Measurements from ENCODE around the gene PDIA2. TPM values are rescaled to one million over a fixed set of nuclear protein-coding genes. Genes with fewer than 3 reads are reported as not detected.

The PDIA2 gene, protein sequence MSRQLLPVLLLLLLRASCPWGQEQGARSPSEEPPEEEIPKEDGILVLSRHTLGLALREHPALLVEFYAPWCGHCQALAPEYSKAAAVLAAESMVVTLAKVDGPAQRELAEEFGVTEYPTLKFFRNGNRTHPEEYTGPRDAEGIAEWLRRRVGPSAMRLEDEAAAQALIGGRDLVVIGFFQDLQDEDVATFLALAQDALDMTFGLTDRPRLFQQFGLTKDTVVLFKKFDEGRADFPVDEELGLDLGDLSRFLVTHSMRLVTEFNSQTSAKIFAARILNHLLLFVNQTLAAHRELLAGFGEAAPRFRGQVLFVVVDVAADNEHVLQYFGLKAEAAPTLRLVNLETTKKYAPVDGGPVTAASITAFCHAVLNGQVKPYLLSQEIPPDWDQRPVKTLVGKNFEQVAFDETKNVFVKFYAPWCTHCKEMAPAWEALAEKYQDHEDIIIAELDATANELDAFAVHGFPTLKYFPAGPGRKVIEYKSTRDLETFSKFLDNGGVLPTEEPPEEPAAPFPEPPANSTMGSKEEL
- total RNA-seq = 100 to 1,000 TPM in 1 of 5 donors, 10 to 100 TPM in 3, not detected in 1; 32.3 to 118 (median 65.1) TPM
- polyA plus RNA-seq = 100 to 1,000 TPM; 142 to 932 (median 584) TPM
- long read RNA-seq, donor 1, partial matches to known transcripts = 0 of 1 reads
- long read RNA-seq, donor 1, other reads (novel, unspliced or antisense) = 0 of 1 reads
- long read RNA-seq, donor 2 = 0 reads
- long read RNA-seq, donor 3, partial matches to known transcripts = 0 of 1 reads
- long read RNA-seq, donor 3, other reads (novel, unspliced or antisense) = 0 of 1 reads
- long read RNA-seq, donor 4 = 0 reads
- long read RNA-seq, donor 5 = 0 reads
- long read RNA-seq, donor 6, partial matches to known transcripts = 0 of 2 reads
- long read RNA-seq, donor 6, other reads (novel, unspliced or antisense) = 0 of 2 reads
- long read RNA-seq, donor 7 = 0 reads
- long read RNA-seq, donor 8 = 0 reads
- long read RNA-seq, donor 9, partial matches to known transcripts = 5 of 6 reads
- long read RNA-seq, donor 9, other reads (novel, unspliced or antisense) = 0 of 6 reads
- long read RNA-seq, donor 10 = 0 reads

DNA sequence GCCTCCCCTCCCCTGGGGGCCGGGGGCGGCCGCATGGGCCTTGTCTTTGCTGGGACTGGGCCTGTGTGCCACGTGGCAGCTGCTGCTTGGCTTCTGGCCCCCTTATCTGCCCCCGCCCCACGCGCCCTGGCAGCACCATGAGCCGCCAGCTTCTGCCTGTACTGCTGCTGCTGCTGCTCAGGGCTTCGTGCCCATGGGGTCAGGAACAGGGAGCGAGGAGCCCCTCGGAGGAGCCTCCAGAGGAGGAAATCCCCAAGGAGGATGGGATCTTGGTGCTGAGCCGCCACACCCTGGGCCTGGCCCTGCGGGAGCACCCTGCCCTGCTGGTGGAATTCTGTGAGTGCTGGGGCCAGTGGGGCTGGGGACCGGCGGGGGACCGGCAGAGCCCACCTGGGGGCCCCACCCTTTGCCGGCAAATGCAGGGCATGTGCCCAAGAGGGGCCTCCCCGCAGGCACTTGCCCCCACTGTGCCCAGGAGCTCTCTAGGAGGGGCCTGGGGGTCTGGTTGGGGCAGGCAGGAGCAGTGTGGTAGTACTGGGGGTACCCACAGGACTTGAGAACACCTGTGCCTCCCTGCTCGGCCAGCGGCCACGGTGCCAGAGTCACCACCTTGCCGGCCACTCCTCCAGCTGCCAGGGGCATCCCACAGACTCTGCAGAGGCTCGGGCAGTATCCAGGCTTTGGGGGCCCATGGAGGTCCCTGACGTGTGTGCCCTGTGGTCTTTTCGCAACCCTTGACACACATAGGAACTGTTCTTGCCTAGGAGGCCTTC lies at the start of gene PDIA2:
Gene PDIA2, plus strand, starts transcription at position 132 of the 773 bp plus-strand sequence. Its CDS starts 6 bp downstream, at position 138.
- no peaks in the 10 kb centered on the region for H3K9me3 ChIP-seq
- intact Hi-C loops (cut with DNase I; ENCODE audit: low total_unique reads) = no loop called here
- TF ChIP-seq, protein P1, sequence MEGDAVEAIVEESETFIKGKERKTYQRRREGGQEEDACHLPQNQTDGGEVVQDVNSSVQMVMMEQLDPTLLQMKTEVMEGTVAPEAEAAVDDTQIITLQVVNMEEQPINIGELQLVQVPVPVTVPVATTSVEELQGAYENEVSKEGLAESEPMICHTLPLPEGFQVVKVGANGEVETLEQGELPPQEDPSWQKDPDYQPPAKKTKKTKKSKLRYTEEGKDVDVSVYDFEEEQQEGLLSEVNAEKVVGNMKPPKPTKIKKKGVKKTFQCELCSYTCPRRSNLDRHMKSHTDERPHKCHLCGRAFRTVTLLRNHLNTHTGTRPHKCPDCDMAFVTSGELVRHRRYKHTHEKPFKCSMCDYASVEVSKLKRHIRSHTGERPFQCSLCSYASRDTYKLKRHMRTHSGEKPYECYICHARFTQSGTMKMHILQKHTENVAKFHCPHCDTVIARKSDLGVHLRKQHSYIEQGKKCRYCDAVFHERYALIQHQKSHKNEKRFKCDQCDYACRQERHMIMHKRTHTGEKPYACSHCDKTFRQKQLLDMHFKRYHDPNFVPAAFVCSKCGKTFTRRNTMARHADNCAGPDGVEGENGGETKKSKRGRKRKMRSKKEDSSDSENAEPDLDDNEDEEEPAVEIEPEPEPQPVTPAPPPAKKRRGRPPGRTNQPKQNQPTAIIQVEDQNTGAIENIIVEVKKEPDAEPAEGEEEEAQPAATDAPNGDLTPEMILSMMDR (IDR thresholded peaks at IDR 0.05) = no peak
- TF ChIP-seq POLR2A (IDR thresholded peaks at IDR 0.05) (peak in 1 of 4 donors; percentile 15), POLR2AphosphoS5 (IDR thresholded peaks at IDR 0.05) (peak in 2 of 3 donors; percentile 49 to 51)
- H3K27ac ChIP-seq = peak within 1 kb of the TSS; percentile 34 to 68 (median 59)
- DNase-seq = peak in 1 of 2 donors; percentile 81
- peak within 1 kb of the TSS; percentile 19 to 36 (median 30) for H3K4me3 ChIP-seq
- H3K4me1 ChIP-seq = peaks cover 8 to 64% (median 38%) of the 10 kb centered on the region in 4 donors
- H3K36me3 ChIP-seq = peaks cover 2 to 29% (median 18%) of the 10 kb centered on the region in 4 donors
- peaks cover 0 to 40% (median 26%) of the 10 kb centered on the region in 3 donors for H3K27me3 ChIP-seq
- 30 to 55% (median 52%) methylated on average over 15 to 25 of the region's 25 CpGs for WGBS, 5 donors

DNA sequence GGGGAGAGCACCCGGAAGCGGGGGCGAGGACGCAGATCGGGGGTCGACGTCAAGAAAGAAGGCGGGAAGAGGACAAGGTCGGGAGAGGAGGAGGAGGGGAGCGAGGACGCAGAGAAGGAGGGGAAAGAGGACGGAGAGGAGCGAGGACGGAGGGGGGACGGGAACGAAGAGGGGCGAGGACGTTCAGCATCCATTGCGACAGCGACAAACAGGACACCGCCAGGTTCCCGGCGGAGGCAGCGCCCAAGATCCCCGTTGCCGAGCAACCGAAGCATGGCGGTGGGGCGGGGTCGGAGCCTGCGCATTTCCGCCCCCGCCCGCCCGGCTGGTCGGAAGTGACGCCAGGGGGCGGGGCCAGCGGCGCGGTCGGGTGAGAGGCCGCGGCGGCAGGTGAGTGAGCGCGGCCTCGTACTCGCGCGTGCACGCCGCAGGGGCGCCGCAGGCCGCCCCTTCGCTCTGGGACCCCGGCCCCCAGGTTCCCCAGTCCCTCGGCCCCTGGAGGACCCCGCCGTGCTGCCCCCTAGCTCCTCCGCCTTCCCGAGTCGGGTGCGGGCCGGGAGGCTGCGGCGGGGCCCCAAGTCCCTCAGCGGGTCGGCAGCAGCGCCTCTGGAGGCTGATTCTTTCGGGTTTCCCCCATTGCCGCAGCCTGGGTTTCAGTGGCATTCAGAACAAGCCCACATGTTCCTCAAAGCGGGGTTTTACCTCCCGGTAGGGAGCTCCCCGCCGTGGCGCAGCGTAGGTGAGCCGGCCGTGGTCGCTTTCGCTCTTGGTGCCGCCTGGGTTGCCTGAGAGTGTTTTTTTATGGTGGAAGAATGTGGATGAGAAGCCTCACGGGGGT lies 48.3 kb upstream of the PDIA2 start, which contains the start of gene FAM234A:
Gene FAM234A, plus strand, starts transcription at position 354 of the 838 bp plus-strand sequence. CDS start 19,593 bp downstream, outside the sequence.
- H3K27ac ChIP-seq = peak within 1 kb of the TSS; percentile 97 to 100 (median 99)
- H3K36me3 ChIP-seq = peaks cover 0 to 6% (median 0%) of the 10 kb centered on the region in 4 donors
- H3K4me1 ChIP-seq = peaks cover 12 to 23% (median 20%) of the 10 kb centered on the region in 4 donors
- H3K27me3 ChIP-seq = no peaks in the 10 kb centered on the region
- H3K4me3 ChIP-seq = peak within 1 kb of the TSS; percentile 76 to 84 (median 80)
- intact Hi-C loops (cut with DNase I; ENCODE audit: low total_unique reads) = loop anchor here (10.0 kb wide), 1 partner anchor 130 kb away; no protein-coding TSS in a partner anchor
- 0 to 1% (median 0%) methylated on average over 58 to 85 of the region's 85 CpGs for WGBS, 5 donors
- TF ChIP-seq, protein P1 (IDR thresholded peaks at IDR 0.05) = peak in 4 of 7 experiments; percentile 18 to 27 (median 25)
- peak; percentile 92 to 95 (median 93) for TF ChIP-seq POLR2AphosphoS5 (IDR thresholded peaks at IDR 0.05)
- TF ChIP-seq POLR2A (IDR thresholded peaks at IDR 0.05) = peak in 2 of 4 donors; percentile 27 to 51
- TF ChIP-seq EP300 (IDR thresholded peaks at IDR 0.05) = no peak
- H3K9me3 ChIP-seq = no peaks in the 10 kb centered on the region
- peak; percentile 96 to 98 for DNase-seq

DNA sequence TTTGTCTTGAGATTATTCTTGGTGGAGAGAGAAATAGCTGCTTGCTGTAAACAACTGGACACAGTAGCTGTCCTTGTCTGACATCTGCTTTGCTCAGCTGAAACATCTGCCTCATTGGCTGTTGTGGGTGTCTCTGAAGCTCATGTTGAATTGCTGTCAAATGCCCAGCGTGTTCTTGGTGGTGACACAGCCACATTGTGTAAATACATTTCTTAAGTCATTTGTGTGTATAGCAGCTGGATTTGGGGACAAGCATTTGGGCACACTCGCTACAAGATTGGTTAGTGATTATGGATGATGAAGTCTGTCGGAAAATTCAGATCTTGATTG lies 43.1 kb upstream of the PDIA2 start:
- TF ChIP-seq POLR2AphosphoS5 (IDR thresholded peaks at IDR 0.05) (no peak), EP300 (IDR thresholded peaks at IDR 0.05) (no peak)
- H3K9me3 ChIP-seq = no peaks in the 10 kb centered on the region
- no peak overlapping the region for H3K4me3 ChIP-seq
- peak overlapping the region in 2 of 5 donors; percentile 15 to 34 for H3K27ac ChIP-seq
- intact Hi-C loops (cut with DNase I; ENCODE audit: low total_unique reads) = loop anchor here (10.0 kb wide), 1 partner anchor 125 kb away; no protein-coding TSS in a partner anchor
- no peaks in the 10 kb centered on the region for H3K27me3 ChIP-seq
- H3K36me3 ChIP-seq = peaks cover 0 to 6% (median 0%) of the 10 kb centered on the region in 4 donors
- WGBS, 5 donors = 22 to 51% (median 38%) methylated on average over 3 of the region's 3 CpGs
- no peak for DNase-seq
- H3K4me1 ChIP-seq = peaks cover 7 to 46% (median 29%) of the 10 kb centered on the region in 4 donors
